Measurements from ENCODE around the gene RHOA. TPM values are rescaled to one million over a fixed set of nuclear protein-coding genes. Genes with fewer than 3 reads are reported as not detected.

RHOA gene
- total RNA-seq, 1 experiment from 2014 or later: 497 TPM

DNA sequence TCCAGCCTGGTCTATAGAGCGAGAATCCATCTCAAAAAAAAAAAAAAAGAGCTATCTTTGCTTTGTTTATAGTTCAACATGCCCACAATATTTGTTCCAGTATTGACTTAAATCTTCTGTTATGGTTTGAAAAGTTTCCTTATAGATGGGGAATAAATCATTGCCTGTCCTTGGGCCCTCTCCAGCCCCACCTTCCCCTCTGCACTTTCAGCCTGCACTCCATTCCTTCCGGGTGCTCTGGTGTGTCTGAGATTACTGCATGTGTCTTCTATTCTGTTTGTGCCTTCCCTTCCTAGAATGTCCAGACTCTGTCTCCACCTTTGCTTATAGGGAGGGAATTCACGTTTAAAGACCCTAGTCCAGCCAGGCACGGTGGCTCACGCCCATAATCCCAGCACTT, 28.4 kb downstream of the RHOA start:
- Histone ChIP-seq H3K4me1 (ENCODE audit: control insufficient read depth in 1 of 2, insufficient read depth in 2 of 2, low read length in 2 of 2) (peaks cover 18 to 31% of the 10 kb centered on the region in 2 experiments), H2AFZ (ENCODE audit: low read depth, low read length, poor library complexity, severe bottlenecking) (no peak overlapping the region), H3K9me3 (ENCODE audit: control insufficient read depth in 1 of 2, insufficient read depth in 1 of 2, low read depth in 1 of 2, low read length in 2 of 2) (no peaks in the 10 kb centered on the region), H3K9me2 (ENCODE audit: insufficient read depth) (no peaks in the 10 kb centered on the region), H3K27me3 (ENCODE audit: insufficient read depth, low read length) (no peaks in the 10 kb centered on the region), H3K4me2 (ENCODE audit: low read length) (no peak overlapping the region), H4K20me1 (ENCODE audit: insufficient read depth) (peaks cover 30% of the 10 kb centered on the region; the same call in 1 of the 2 replicates), H3K79me2 (ENCODE audit: insufficient read depth, low read length) (peaks cover 99% of the 10 kb centered on the region), H3K36me3 (ENCODE audit: control insufficient read depth in 1 of 2, insufficient read depth in 2 of 2, low read length in 2 of 2) (no peaks in the 10 kb centered on the region; a peak in 1 of 4 replicates), H3K4me3 (replicated peaks in 1 of 2; ENCODE audit: low read depth in 1 of 2, low read length in 2 of 2) (no peak overlapping the region), H3K27ac (ENCODE audit: low read depth, low read length) (no peak overlapping the region), H3K9ac (ENCODE audit: low read length) (no peak overlapping the region)
- ChIA-PET RAD21 (ENCODE audit: low non-redundant PET in 1 of 2, low total read pairs in 2 of 2, uncharacterized antibody in 2 of 2, unreplicated experiment in 2 of 2) (no interaction called here), POLR2A (no interaction called here), CTCF (no interaction called here)
- BruUV-seq (replicated peaks): no TSS peak
- TF ChIP-seq TCF7L2 (IDR thresholded peaks at IDR 0.05; ENCODE audit: borderline replicate concordance, extremely low read depth, insufficient read depth, insufficient read length): no peak
- TF ChIP-seq CEBPB (IDR thresholded peaks at IDR 0.05; ENCODE audit: low read depth): no peak
- no peak for TF ChIP-seq EZH2 (IDR thresholded peaks at IDR 0.05)
- TF ChIP-seq SP1 (IDR thresholded peaks at IDR 0.05; ENCODE audit: low read depth): no peak
- TF ChIP-seq, protein P1, sequence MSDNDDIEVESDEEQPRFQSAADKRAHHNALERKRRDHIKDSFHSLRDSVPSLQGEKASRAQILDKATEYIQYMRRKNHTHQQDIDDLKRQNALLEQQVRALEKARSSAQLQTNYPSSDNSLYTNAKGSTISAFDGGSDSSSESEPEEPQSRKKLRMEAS (IDR thresholded peaks at IDR 0.05): no peak
- TF ChIP-seq, protein P2, sequence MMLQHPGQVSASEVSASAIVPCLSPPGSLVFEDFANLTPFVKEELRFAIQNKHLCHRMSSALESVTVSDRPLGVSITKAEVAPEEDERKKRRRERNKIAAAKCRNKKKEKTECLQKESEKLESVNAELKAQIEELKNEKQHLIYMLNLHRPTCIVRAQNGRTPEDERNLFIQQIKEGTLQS (IDR thresholded peaks at IDR 0.05): no peak
- TF ChIP-seq RAD21 (IDR thresholded peaks at IDR 0.05; ENCODE audit: low read depth): no peak
- TF ChIP-seq, protein P3, sequence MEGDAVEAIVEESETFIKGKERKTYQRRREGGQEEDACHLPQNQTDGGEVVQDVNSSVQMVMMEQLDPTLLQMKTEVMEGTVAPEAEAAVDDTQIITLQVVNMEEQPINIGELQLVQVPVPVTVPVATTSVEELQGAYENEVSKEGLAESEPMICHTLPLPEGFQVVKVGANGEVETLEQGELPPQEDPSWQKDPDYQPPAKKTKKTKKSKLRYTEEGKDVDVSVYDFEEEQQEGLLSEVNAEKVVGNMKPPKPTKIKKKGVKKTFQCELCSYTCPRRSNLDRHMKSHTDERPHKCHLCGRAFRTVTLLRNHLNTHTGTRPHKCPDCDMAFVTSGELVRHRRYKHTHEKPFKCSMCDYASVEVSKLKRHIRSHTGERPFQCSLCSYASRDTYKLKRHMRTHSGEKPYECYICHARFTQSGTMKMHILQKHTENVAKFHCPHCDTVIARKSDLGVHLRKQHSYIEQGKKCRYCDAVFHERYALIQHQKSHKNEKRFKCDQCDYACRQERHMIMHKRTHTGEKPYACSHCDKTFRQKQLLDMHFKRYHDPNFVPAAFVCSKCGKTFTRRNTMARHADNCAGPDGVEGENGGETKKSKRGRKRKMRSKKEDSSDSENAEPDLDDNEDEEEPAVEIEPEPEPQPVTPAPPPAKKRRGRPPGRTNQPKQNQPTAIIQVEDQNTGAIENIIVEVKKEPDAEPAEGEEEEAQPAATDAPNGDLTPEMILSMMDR (IDR thresholded peaks at IDR 0.05 in 2 of 3, conservative IDR thresholded peaks at IDR 0.05 in 1 of 3; ENCODE audit: borderline replicate concordance in 1 of 3, insufficient read depth in 1 of 3, low read depth in 2 of 3, low read length in 2 of 3): no peak
- intact Hi-C loops (cut with micrococcal nuclease): no loop called here
- DNase-seq (ENCODE audit: low read depth, low spot score) (no peak), ATAC-seq (no peak)
